ENCODE results near the gene GLIS1.

The GLIS1 gene

DNA sequence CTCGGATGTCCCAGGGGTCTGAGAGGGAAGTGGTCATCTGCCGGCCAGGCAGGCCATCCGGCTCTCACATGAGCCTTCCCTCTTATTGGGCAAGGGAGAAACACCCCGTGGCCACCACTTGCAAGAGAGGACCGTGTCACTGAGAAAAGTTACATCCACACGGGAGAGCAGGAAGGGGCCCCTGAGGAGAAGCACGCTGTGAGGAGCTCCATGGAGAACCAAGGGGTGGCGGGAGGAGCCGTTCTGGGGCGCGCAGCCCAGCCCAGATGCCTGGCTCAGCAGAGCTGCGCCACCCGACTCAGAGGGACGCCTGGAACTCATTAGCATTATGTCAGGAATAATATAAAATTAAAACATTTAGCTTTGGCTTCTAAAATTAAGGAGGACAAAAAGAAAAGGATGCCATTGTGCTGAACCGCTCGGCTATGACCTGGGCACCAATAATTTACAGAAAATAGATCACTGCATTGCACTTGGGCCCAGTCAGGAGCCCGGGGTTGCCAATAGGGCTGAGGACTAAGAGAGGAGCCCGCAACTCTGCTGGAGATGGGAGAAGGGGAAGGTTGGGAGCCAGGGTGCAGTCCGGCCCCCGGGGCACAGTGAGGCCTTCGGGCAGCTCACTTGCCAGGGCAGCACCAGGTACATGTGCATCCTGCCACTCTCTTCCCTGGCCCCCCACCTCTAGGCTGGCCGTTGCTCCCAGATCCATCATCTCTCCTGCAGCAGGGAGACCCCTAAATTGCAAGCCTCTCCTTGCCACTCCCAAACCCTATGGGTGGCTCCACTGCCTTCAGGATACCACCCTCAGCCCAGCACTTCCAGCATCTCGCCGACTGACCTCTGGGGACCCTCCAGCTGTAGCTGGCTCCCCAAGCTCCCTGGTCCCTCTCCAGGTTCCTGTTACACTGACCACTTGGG is 194.9 kb downstream of the GLIS1 start:
- in situ Hi-C loops (cut with HindIII; ENCODE audit: low sequenced_read_pairs), result no loop called here

DNA sequence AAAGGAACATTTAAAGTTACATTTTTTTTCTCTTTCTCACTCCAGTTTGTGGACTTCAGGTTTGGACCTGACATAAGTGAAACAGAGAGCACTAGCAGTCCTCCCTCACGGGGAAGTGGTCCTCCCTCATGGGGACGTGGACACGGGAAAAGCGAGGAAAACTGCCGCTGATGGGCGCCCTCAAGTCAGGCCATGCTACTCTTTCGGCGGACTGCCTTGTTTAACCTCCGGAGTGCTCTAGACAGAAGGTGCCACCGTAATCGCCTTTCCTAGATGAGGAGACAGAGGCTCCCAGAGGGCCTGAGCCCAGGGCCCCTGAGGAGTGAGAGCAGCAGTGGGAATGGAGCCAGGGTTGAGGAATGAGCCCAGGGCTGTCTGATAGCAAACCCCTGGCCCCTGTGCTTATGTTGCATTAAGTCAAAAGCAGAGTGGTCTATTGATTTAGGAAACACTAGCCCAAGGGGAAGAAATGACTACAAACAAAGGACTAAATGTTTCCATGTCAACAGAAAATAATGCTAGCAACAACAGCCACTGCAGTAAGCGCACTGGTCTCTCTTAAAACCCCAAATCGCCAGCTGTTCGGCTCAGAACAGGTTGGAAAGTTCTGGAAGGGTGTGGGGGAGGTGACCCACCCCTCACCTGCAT is 195.7 kb downstream of the GLIS1 start:
- in situ Hi-C loops (cut with HindIII; ENCODE audit: low sequenced_read_pairs), result no loop called here

- in situ Hi-C loops (cut with HindIII; ENCODE audit: low sequenced_read_pairs), result no loop called here
Measured at GRCh38 chr1:53542551-53542950, 196.4 kb downstream of the GLIS1 start.

DNA sequence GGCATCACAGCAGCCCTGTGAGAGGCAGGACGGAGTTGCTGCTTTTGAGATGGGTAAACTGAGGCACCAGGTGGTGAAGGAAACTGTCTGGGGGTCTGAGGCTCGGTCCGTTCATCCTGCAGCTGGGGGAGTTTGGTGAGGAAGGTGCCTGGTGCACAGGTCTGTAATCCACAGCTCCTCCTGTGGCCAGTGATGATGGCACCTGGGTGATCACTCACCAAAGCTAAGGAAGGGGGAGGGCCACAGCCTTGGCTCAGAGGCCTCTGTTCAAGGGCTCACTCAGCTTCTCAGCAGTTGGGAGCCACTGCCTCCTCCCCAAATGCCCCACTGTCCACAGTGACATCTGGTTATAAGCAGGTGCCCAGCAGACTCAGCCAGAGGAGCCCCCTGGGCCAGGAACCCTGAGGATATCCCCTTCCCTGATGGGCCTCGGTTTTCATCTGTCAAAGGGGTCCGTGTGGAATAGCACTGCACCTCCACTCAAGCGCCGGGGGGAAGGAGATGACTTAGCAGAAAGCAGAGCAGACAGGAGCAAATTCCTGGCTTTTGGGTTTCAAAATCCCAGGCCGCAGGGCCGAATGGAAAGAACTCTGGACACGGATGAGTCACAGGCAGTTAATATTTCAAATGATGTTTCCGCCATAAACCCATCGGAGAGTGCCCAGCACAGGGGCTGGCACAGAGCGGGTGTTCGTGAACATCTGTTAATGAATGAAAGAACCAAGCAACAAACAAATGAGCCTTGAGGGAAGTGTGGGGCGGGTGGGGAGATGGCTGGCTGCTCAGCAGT is 197.0 kb downstream of the GLIS1 start:
- in situ Hi-C loops (cut with HindIII; ENCODE audit: low sequenced_read_pairs), result no loop called here

GRCh38 chr1:53541263-53541625 is 197.7 kb downstream of the GLIS1 start:
- in situ Hi-C loops (cut with HindIII; ENCODE audit: low sequenced_read_pairs), result no loop called here

- in situ Hi-C loops (cut with HindIII; ENCODE audit: low sequenced_read_pairs), result no loop called here
Measured at GRCh38 chr1:53540604-53541262, 198.2 kb downstream of the GLIS1 start.

- in situ Hi-C loops (cut with HindIII; ENCODE audit: low sequenced_read_pairs), result no loop called here
Measured at GRCh38 chr1:53539711-53540603, 199.0 kb downstream of the GLIS1 start.

GRCh38 chr1:53539226-53539625 is 199.7 kb downstream of the GLIS1 start:
- in situ Hi-C loops (cut with HindIII; ENCODE audit: low sequenced_read_pairs), result no loop called here

DNA sequence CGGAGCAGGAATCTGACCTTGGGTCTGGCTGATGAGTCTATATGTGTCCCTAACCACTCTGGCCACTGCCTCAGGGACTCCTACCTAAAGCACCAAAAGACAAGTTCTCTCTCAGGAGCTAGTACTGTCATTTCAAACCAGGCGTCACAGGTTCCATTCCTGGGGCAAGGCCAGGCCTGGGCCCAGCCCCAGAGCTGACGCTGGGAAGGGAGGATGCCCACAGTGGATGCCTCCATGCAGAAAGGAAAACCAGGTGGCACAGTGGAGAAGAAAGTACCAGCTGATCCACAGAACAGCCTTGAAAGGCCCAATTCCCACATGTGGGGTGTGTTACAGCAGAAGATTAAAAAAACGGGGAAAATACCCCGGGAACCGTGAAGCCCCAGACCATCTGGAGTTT is 202.4 kb downstream of the GLIS1 start:
- in situ Hi-C loops (cut with HindIII; ENCODE audit: low sequenced_read_pairs), result no loop called here

GRCh38 chr1:53535846-53536245 is 203.1 kb downstream of the GLIS1 start:
- in situ Hi-C loops (cut with HindIII; ENCODE audit: low sequenced_read_pairs), result no loop called here

DNA sequence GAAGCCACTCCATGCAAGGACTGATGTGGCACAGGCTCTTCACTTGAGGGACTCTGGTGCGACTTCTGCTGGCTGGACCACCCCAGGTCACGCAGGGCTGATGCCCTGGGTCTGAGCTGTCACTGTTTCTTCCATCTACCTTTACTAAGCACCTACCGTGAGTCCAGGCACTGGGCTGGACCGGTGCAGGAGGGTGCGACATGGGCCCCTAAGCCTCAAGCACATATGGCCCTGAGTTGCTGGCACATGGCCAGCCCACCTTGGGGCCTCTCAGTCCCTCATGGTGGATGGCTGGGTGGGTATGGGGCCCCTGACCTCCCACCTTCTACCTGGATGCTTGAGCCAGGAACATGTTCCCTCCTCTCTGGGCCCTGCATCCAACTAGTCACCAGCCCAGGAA is 203.7 kb downstream of the GLIS1 start:
- in situ Hi-C loops (cut with HindIII; ENCODE audit: low sequenced_read_pairs), result no loop called here

- in situ Hi-C loops (cut with HindIII; ENCODE audit: low sequenced_read_pairs), result no loop called here
Measured at GRCh38 chr1:53532912-53533311, 206.1 kb downstream of the GLIS1 start.

DNA sequence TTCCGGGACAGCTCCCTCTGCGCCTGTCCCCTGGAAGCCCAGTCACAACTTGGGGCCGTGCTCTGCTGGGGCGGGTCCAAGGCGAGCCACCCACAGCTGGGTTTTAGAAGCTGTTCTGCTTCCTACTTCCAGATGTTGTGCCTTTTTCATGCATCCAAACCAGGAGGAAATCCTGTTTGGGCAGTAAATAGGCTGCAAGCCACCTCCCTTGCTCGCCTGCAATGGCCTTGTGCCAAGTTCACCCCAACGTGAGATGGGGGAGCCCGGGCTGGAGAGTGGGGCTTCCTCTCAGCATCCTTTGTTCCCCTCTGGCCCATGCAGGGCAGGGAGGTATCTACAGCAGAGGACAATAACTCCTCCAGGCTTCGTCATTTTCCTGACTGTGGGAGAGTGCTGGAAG is 206.6 kb downstream of the GLIS1 start:
- in situ Hi-C loops (cut with HindIII; ENCODE audit: low sequenced_read_pairs), result no loop called here

DNA sequence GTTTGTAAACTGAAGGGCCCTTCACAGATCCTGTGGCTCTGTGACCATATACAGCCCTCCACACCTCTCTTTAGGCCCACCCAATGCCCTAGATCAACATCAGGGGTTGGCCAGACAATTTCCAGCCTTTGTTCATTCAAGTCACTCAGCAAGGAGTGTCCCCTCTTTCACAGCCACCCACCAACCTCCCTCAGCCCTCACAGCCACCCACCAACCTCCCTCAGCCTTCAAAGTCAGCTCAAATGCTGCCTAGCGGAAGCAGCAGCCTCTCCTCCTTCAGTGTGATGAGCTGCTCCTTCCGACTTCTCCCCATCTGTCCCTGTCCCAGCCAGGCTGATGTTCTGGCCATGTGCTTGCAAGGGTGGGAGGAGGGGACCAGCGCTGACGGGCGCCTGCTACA is 208.4 kb downstream of the GLIS1 start:
- in situ Hi-C loops (cut with HindIII; ENCODE audit: low sequenced_read_pairs), result no loop called here

GRCh38 chr1:53529555-53529954 is 209.4 kb downstream of the GLIS1 start:
- in situ Hi-C loops (cut with HindIII; ENCODE audit: low sequenced_read_pairs), result no loop called here

- in situ Hi-C loops (cut with HindIII; ENCODE audit: low sequenced_read_pairs), result no loop called here
Measured at GRCh38 chr1:53527368-53527767, 211.6 kb downstream of the GLIS1 start.

- in situ Hi-C loops (cut with HindIII; ENCODE audit: low sequenced_read_pairs), result no loop called here
Measured at GRCh38 chr1:53526451-53527101, 212.4 kb downstream of the GLIS1 start.

DNA sequence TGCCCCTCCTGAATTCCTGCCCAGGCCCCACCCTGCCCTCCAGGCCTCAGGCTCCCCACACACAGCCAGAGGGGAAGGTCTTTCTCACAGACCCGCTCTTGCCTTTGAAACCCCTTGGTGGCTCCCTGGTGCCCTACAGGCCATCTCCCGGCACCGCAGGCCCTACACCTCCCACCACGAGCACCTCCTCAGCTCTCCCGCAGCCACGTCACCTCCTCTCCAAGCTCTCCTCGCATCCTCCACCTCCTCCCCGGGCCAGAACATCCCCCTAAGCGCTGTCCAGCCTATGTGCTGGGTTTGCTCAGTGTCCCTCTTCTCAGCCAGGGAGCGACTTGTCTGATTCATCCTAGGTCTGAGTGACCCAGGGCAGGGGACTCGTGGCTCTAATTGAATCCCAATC is 213.4 kb downstream of the GLIS1 start:
- in situ Hi-C loops (cut with HindIII; ENCODE audit: low sequenced_read_pairs), result no loop called here

All from DLD1 (cell line).